ENCODE measurements around the gene MRE11.

DNA sequence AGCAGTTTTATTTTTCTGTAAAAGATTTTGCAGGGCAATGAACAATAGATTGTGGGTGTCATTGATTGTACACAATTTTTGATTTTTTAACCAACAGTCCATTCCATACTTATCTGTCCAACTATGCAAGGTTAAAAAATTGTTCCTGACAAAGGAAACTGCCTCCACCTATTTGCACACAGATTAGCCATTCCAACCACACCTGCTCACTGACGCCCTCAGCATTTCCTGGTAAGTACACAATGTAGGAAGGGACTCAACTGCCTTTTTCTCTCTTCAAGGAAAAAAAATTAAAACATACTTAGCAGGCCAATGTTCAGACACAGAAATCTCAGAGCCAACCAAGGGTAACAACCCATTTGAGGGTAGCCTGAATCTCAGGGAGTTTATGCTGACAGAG, 45.8 kb upstream of the MRE11 start:
- TF ChIP-seq, protein P1, sequence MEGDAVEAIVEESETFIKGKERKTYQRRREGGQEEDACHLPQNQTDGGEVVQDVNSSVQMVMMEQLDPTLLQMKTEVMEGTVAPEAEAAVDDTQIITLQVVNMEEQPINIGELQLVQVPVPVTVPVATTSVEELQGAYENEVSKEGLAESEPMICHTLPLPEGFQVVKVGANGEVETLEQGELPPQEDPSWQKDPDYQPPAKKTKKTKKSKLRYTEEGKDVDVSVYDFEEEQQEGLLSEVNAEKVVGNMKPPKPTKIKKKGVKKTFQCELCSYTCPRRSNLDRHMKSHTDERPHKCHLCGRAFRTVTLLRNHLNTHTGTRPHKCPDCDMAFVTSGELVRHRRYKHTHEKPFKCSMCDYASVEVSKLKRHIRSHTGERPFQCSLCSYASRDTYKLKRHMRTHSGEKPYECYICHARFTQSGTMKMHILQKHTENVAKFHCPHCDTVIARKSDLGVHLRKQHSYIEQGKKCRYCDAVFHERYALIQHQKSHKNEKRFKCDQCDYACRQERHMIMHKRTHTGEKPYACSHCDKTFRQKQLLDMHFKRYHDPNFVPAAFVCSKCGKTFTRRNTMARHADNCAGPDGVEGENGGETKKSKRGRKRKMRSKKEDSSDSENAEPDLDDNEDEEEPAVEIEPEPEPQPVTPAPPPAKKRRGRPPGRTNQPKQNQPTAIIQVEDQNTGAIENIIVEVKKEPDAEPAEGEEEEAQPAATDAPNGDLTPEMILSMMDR (IDR thresholded peaks at IDR 0.05), result no peak
- no peak for TF ChIP-seq POLR2A (IDR thresholded peaks at IDR 0.05)
- no peak for TF ChIP-seq POLR2AphosphoS5 (IDR thresholded peaks at IDR 0.05)
